ENCODE results near the gene ZFP36L2.

Gene ZFP36L2

DNA sequence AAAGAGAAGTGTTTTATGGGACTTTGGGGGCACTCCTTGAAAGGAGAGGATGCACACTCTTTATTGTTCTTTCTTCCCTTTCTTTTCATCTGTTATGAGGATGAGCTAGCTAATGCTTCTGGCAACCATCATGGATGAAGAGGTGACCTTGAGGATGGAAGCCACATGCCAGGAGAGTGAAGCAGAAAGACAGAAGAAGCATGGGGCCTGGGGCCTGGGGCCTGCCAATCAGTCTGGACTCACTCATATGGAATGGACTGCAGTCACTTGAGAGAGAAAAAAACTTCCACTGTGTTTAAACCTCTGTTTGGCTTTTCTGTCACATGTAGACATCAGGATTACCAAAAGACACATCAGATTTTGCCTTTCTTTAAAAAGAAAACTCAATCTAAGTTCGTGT lies 35.8 kb upstream of the ZFP36L2 start:
- TF ChIP-seq, protein P1, sequence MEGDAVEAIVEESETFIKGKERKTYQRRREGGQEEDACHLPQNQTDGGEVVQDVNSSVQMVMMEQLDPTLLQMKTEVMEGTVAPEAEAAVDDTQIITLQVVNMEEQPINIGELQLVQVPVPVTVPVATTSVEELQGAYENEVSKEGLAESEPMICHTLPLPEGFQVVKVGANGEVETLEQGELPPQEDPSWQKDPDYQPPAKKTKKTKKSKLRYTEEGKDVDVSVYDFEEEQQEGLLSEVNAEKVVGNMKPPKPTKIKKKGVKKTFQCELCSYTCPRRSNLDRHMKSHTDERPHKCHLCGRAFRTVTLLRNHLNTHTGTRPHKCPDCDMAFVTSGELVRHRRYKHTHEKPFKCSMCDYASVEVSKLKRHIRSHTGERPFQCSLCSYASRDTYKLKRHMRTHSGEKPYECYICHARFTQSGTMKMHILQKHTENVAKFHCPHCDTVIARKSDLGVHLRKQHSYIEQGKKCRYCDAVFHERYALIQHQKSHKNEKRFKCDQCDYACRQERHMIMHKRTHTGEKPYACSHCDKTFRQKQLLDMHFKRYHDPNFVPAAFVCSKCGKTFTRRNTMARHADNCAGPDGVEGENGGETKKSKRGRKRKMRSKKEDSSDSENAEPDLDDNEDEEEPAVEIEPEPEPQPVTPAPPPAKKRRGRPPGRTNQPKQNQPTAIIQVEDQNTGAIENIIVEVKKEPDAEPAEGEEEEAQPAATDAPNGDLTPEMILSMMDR (IDR thresholded peaks at IDR 0.05; ENCODE audit: low read depth, low read length): no peak

DNA sequence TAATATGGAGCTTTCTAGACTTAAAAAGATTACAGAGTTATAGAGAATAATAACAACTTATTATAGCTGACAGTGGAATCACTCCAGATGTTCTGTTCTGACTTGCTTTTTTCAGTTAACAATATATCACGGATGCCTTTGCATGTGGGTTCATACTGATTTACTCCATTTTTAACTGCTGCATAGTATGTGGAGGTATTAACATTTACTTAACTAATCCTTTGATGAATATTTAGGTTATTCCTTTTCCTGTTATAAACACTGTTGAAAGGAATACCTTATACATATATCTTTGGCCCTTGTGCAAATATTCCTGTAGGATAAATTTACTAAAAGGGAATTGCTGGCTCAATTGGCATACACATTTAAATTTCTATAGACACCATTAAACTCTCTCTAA lies 33.1 kb upstream of the ZFP36L2 start:
- H3K4me3 ChIP-seq (ENCODE audit: low read depth, low read length): no peak overlapping the region
- TF ChIP-seq, protein P1 (IDR thresholded peaks at IDR 0.05; ENCODE audit: low read depth, low read length): no peak

More for the DNA sequence above, 35.8 kb upstream of the ZFP36L2 start:
- no peak overlapping the region for H3K4me3 ChIP-seq (ENCODE audit: low read depth, low read length)

DNA sequence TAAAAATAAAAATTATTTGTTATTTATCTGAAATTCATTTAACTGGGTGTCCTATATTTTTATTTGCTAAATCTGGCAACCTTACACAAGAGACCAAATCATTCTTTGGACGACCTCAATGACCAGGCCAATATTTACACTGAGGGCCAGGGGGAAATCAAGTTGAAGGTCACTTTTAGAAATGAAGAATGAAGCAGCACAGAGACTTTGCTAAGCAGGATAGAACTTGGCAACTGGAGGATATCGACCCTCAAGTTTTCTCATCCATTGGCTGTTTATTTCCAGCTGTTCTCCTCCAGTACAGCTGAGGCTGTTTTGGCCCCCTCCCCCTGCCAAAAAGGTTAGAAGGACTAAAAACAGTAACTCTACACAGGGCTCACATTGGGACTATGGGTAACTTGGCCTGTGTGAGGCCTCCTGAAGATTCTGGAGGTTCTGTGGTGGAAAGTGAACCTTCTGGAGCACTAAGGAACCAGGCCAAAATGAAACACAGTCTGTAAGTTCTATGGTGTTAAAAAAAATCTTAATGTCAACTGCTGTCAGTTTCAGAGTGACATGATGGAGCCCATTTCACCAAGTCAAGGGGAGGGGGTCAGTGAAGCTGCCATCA lies 32.2 kb upstream of the ZFP36L2 start:
- H3K4me3 ChIP-seq (ENCODE audit: low read depth, low read length): no peak overlapping the region
- TF ChIP-seq, protein P1 (IDR thresholded peaks at IDR 0.05; ENCODE audit: low read depth, low read length): no peak

DNA sequence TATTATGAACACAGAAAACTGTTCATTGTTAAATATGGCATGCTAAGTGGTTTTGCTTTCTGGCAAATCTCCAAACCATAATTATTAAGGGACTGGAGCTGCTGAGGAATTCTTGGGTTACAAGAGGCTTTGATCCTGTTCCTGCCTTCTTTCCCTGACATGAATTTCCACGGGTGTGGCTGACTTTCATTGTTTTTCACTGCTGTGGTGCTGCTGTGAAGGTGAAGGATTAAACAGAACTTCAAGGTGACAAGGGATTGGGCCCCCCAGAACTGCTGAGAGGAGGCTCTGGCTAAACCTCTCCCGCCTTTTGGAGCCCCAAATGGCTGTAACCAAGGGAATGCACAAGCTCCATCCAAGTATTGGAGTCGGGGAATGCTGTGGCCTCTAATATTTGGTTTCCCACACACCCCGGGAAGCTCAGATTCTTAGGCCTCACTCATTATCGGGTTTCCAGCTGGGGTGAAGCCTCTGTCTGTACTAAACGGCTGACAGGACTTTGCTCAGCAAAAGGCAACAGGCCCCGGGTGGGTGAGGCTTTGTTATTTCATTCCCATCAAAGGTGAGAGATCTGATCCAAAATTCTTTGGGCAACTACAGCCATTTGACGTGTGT lies 29.0 kb upstream of the ZFP36L2 start:
- H3K4me3 ChIP-seq (ENCODE audit: low read depth, low read length): no peak overlapping the region
- TF ChIP-seq, protein P1 (IDR thresholded peaks at IDR 0.05; ENCODE audit: low read depth, low read length): no peak

DNA sequence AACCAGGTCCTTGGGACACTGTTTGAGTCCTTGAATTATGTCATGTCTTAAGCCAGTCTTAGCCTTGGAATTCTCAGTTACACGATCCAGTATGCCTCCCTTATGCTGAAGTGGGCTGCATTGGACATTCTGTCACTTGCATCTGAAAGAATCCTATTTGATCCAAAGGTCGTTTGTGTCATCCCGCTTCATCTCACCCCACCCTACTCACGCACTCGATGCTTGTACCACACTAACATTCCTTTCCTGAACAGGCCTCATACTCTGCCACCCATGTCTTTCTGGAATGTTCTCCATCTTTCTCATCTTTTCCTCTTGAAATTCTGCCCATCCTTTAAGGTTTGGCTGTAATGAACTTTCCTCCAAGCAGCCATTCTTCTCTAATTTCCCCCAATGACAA lies 27.9 kb upstream of the ZFP36L2 start:
- TF ChIP-seq, protein P1 (IDR thresholded peaks at IDR 0.05; ENCODE audit: low read depth, low read length): no peak
- no peak overlapping the region for H3K4me3 ChIP-seq (ENCODE audit: low read depth, low read length)

DNA sequence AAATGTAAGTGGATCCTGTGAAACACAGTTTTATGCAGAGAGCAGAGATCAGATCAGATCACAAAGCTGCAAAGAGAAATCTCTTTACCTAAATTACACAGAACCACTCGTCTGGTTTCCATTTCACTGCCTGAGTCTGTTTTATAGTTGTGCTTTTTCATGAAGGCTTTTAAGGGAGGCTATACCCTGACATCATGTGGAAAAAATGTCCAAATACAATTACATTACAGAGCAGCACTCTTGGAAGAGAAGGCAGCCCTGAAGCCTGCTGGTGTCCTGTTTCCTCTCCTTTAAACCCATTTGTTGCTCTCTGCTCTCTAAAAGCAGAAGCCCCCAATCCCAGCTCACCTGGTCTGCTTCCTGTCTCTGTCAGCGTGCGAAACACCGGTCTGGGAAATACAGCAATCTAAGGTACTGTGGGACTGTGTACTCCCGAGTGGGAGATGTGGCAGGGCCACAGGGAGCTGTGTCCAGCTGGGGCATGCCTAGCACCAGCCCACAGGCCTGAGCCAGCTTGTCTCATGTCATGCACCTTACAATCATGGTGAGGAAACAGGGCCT lies 24.8 kb upstream of the ZFP36L2 start:
- TF ChIP-seq, protein P1 (IDR thresholded peaks at IDR 0.05; ENCODE audit: low read depth, low read length): no peak
- H3K4me3 ChIP-seq (ENCODE audit: low read depth, low read length): no peak overlapping the region

DNA sequence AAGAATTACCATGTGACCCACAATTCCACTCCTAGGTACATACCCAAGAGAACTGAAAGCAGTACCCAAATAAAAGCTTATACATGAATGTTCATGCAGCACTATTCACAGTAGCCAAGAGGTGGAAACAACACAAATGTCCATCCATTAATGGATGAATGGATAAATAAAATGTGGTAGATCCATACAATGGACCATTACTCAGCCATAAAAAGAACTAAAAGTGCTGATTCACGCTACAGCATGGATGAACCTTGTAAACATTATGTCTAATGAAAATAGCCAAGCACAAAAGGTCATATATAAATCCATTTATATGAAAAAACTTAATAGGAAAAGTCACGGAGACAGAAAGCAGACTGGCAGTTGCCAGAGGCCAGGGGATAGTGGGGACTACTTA lies 23.6 kb upstream of the ZFP36L2 start:
- TF ChIP-seq, protein P1 (IDR thresholded peaks at IDR 0.05; ENCODE audit: low read depth, low read length): no peak
- H3K4me3 ChIP-seq (ENCODE audit: low read depth, low read length): no peak overlapping the region
